HL-60 (cell line): Measurements from ENCODE around the gene FUT8.

Source experiments
- POLR2AphosphoS5 ChIP-seq: IDR thresholded peaks from 2 replicates; pipeline ENCODE4 v1.6.1; 2012; ENCODE audit warnings: low read depth
- TF ChIP-seq, protein P1 (sequence below): IDR thresholded peaks from one replicate; pipeline ENCODE4 v1.5.1; 2011; ENCODE audit warnings: low read length, control low read depth, inconsistent platforms; ENCODE audit not compliant: insufficient read depth

DNA sequence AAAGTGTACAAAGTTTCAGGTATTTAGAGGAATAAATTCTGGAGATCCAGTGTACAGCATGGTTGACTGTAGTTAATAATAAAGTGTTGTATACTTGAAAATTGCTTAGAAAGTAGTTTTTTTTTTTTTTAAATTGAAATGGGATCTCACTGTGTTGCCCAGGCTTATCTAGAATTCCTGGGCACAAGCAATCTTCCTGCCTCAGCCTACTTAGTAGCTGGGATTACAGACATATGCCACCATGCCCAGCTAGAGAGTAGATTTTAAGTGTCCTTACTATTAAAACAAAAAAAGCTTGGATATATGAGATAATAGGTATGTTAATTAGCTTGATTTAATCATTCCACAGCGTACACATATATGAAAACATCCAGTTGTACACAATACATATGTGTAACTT, 27.7 kb downstream of the FUT8 start:
- TF ChIP-seq, protein P1, sequence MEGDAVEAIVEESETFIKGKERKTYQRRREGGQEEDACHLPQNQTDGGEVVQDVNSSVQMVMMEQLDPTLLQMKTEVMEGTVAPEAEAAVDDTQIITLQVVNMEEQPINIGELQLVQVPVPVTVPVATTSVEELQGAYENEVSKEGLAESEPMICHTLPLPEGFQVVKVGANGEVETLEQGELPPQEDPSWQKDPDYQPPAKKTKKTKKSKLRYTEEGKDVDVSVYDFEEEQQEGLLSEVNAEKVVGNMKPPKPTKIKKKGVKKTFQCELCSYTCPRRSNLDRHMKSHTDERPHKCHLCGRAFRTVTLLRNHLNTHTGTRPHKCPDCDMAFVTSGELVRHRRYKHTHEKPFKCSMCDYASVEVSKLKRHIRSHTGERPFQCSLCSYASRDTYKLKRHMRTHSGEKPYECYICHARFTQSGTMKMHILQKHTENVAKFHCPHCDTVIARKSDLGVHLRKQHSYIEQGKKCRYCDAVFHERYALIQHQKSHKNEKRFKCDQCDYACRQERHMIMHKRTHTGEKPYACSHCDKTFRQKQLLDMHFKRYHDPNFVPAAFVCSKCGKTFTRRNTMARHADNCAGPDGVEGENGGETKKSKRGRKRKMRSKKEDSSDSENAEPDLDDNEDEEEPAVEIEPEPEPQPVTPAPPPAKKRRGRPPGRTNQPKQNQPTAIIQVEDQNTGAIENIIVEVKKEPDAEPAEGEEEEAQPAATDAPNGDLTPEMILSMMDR: no peak
- TF ChIP-seq POLR2AphosphoS5: no peak
